GM18499 (cell line): Measurements from ENCODE around the gene MECP2.

Source experiments
- ATAC-seq: cut with Tn5 transposase; IDR thresholded peaks from one replicate; pipeline ENCODE4 v1.9.1; 2021; ENCODE audit warnings: moderate number of reproducible peaks; ENCODE audit not compliant: insufficient read depth, unreplicated experiment

Gene MECP2

GRCh38 chrX:154116426-154117211 is 19.1 kb upstream of the MECP2 start:
- ATAC-seq: no peak

GRCh38 chrX:154115750-154116149 is 18.2 kb upstream of the MECP2 start:
- no peak for ATAC-seq

GRCh38 chrX:154115071-154115470 is 17.6 kb upstream of the MECP2 start:
- ATAC-seq: no peak

GRCh38 chrX:154114652-154115051 is 17.1 kb upstream of the MECP2 start:
- ATAC-seq: no peak

- ATAC-seq: no peak
Observed at GRCh38 chrX:154113729-154114128, 16.2 kb upstream of the MECP2 start.

DNA sequence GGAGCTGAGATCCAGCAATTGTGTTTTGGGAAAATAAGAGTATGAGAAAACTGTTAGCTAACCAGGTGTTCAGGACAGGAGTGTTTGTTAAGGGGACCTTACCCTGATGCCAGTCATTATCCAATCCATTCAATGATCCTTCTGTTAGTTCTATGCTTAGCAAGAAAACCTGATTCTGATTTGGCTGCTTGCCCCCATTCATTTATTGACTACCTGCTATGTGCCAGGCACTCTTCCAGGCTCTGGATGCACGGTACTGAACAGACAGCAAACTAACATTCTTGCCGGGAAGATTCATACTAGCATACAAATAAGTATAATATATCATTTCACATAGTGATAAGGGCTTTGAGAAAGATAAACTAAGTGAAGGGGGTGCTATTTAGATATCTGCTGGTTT is 1.0 kb upstream of the MECP2 start:
- ATAC-seq: no peak

GRCh38 chrX:154097003-154097588 is 421 bp downstream of the MECP2 start:
- ATAC-seq: no peak

DNA sequence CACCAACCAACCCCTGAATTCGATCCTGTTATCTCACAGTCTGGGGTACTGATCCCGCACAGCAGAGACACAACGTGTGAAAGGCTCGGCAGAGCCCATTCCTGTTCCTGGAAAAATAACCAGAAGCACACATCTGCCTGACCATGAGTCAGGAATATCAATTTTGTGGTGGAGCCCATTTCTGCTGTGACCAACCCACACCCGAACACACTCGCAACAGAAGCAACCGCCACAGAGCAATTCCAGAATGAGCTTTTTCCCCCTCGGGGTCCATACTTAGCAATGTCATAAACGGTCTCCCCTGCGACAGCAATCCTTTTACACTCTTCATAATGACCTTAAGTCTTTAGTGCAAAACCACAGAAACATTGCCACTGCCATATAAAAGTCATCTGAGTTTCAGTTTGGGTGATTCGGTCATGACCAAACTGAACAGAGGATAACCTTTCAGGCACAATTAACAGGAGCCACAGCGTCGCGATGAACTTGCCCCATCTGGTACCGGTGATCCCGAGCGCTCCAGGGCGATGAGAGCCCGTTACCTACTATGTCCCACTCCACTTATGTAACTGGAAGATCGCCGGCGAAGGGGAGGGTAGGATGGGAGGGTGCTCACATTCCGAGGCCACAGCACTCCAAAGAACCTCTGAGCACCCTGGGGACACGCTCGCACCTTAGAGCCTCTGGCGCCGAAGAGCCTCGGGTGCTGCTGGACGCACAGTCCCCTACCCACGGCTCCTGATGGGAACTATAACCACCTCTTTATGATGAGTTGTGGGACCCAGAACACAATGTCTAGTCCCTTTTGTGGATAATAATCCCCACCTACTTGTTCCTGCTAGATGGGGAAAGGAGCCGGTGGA is 1.1 kb downstream of the MECP2 start:
- ATAC-seq: no peak

GRCh38 chrX:154094833-154095232 is 2.7 kb downstream of the MECP2 start:
- no peak for ATAC-seq

GRCh38 chrX:154093965-154094364 is 3.6 kb downstream of the MECP2 start:
- ATAC-seq: no peak

DNA sequence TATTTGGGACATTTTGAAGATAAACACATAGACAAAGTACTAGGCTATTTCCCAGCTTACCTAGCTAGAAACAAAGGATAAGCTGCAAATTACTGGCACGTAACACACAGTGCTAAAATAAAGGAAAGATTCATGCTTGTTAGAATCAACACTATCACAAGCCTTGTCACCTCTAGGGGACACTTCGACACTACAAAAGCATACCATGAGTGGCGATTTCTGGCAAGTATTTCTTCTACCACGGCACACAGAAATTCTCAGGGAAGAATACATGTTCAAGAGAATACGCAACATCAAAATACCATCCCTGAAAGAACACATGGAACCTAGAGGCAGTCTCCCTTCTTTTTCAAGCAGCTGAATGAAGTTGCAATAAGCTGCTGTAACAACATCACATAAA is 5.1 kb downstream of the MECP2 start:
- no peak for ATAC-seq

DNA sequence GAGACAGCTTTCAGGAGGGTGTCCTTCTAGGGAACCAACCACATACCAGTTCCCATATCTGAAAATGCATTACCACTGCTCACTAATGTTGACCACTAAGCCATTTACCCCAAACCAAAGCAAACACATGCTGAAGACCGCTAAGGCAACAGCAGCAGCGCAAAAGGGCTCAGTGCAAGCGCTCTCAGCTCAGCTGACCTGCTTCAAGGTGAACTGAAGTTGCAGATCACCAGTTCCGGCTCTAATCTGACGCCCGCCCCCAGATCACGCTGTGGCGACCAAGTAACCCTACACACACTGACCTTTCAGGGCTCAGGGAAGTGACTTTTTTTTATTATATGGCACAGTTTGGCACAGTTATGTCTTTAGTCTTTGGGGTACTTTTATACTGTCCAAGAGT is 5.8 kb downstream of the MECP2 start:
- no peak for ATAC-seq

DNA sequence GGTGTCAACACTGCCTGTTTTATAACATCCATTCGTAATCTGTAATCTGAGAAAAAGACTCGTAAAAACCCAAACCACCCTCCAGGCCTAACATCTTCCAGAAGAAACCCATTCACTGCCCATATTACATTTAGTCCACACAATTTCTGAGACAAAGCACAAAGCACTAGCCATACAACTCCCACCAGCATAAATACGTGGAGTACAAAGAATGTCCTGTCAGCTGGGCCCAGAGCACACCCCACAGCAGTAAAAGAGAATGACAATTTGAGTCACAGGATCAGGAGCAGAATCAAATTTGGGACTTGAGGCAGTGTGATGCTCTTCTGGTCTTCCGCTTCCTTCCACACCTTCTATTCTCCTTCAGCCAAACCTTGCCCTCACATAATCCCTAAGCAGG is 6.8 kb downstream of the MECP2 start:
- no peak for ATAC-seq

- no peak for ATAC-seq
Observed at GRCh38 chrX:154084449-154085300, 12.8 kb downstream of the MECP2 start.

GRCh38 chrX:154083126-154083517 is 14.4 kb downstream of the MECP2 start:
- ATAC-seq: no peak

- no peak for ATAC-seq
Observed at GRCh38 chrX:154082396-154083125, 15.0 kb downstream of the MECP2 start.

DNA sequence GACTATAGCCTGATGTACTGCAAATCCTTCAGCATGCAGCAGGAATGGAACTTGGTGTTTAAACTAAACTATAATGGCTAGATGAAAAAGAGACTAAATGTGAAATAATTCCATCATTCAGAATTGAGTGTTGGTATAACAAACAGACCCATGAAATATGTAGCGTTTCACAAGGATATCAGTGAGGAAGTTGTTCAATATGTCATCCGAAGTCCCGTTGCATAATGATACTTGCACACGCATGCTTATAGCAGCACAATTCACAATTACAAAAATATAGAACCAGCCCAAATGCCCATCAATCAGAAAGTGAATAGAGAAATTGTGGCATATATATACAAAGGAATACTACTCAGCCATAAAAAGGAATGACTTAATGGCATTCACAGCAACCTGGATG is 20.4 kb downstream of the MECP2 start:
- ATAC-seq: no peak

DNA sequence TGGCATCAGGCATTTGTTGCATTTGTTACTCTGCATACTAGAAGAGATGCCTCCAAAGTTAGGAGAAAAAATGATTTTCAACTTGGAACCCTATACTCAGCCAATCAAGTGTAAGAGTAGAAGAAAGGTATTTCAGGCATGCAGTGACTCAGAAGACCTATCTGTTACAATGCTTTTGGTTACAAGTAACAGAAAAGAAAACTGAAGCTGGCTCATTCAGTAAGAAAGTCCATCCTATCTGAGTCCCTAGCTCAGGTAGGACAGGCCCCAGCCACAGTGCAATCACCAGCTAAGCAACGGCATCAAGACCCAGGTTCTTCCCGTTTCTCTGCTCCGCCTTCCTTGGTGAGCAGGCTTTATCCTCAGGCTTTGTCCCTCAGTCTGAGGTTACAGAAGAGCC is 23.3 kb downstream of the MECP2 start:
- ATAC-seq: no peak

DNA sequence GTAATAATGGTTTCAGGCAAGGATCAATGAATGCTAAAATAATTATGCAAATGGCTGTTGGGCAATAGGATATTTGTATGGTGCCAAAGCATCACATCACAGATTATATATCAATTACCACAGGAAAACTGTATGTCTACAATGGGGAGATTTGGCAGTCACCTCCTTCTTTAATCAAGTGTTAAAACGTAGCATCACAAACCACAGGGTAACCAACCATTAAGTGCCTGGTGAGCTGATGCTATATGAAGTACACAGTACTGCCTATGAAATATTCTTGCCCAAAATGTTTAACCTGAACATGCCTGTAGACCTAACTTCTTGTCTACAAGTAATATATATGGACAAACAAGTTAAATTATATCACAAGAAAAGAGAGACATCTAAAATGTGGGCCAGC is 25.3 kb downstream of the MECP2 start:
- no peak for ATAC-seq

DNA sequence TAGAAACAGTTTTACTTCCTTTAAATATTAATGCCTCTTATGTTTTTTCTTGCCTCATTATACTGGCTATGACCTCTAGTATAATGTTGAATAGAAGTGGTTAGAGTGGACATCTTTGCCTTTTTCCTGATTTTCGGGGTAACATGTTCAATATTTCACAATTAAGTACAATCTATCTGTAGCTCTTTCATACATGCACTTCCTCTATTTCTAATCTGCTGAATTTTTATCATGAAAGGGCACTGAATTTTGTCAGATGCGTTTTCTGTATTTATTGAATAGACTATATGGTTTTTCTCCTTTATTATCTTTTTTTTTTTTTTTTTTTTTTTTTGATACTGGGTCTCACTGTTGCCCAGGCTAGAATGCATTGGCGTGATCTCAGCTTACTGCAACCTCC is 29.0 kb downstream of the MECP2 start:
- no peak for ATAC-seq
